GM18520 (cell line): Measurements from ENCODE around the gene C11orf21.
"Not testable (repeated sequence)": the region's sequence is repeated elsewhere in the genome, so short reads cannot be mapped to it uniquely, and the experiment has no call there.

ENCODE experiments used
- ATAC-seq: cut with Tn5 transposase; IDR thresholded peaks from one replicate; pipeline ENCODE4 v1.9.1; 2021; ENCODE audit not compliant: unreplicated experiment

Gene C11orf21

DNA sequence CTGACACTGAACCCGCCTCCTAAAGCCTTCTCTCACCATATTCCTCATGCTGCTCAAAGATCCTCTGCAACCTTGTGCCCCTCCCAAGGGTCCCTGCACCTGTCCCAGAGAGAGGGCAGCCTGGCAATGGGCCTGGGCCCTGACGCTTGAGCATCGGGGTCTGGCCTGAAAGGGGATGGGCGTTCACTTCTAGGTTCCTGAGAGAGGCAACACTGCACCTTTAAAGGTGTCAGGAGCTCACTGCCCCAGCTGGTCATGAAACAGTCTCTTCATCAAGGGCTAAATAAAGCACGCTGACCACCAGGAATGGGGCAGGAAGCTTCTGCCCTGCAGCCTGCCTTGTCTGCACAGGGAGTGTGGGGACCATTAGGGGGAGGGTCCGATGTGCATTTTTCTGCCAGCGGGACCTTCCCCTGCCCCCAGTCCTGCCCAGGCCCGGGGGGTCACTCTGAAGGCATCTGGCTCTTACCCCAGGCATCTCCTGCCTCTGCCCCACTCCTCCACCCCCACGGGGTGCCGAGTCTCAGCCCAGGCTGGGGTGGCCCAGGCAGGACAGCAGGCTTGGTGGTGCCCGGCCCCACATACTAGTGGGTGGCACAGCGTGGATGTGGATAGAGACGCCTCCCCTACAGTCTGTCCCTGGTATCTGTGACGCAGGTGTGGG lies 3.5 kb downstream of the C11orf21 start:
- ATAC-seq: no peak

DNA sequence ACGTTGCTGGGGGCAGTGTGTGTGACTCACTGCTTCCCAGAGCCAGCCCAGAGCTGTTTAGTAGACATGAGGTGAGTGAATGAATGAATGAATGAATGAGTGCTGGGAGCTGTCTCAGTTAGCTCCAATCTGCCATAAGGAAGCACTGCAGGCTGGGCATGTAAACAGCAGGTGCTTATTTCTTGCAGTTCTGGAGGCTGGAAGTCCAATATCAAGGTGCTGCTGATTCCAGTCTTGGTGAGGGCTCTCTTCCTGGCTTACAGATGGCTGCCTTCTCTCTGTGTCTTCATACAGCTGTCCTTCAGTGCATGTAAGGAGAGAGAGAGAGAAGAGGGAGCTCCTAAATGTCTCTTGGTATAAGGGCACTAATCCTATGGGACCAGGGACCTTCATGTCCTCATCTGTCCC lies 4.1 kb downstream of the C11orf21 start:
- no peak for ATAC-seq

DNA sequence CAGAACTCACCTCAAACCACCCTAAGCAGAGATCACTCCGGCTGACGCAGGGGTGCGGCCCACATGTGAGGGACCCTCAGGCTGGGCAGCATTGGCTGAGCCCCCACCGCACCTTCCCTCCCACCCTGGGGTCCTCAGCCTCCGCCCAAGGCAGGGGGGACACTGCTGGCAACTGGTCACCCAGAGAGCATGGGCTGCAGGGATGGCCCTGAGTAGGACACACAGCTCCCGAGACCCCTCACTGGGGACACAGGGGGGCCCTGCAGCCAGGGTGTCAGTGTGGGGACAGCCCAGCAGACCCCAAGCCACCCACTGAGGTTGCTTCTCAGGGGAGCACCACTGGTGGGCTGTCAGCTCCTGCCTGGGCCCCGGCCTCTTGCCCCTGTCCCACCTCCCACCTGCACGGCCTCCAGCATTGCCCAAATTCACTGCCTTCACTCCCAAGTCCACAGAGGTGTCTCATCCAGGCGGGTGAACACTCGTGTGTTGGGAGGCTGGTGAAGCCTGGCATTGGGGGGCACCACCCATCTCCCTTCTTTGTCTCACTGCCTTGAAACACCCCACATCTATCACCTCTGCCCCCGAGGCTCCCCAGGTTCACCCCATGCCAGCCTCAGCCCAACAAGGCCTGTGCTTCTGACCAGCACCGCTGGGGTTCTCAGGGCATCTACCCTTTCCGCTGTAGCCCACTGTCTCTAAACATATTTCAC lies 4.7 kb downstream of the C11orf21 start:
- ATAC-seq: no peak

DNA sequence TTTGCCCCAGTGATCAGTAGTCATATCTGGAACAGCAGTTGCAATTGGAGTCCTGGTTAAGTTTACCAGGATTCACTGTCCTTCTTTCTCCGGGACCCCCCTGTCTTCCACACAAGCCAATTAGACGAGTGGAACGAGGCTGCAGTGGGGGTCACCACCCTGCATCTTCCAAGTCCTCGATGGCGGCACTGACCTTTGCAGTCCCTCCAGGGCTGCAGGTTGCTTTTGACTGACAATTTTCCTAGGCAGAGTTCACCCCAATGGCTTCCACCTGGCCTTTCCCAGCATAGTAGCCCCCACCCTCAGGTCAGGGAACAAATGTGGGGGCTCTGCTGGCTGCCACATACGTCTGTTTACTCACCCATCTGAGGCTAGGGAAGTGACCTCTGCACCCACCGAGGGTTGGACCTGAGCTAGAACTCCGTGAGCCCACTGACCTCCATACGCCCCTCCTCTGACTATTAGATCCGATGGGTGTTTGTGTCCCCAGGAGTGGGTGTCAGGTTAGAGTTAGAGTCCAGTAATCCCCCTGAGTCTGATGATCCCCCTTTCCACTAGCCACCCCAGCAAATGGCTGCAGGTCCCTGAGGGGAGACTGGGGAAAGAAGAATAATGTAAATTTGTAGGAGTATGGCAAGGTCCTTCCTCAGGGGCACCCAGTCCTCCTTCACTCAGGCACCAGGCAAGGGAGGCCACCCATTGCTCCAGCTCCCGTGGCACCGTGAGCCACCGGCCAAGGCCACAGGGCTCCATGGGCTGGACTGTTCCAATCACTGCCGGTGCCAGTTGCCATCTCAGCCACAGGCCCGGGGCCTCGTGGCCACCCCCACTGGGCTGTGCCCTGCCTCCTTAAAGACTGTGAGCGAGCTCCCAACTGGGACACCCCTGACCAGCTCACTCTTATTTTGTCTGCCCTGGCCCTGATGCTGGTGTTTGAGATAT lies 5.5 kb downstream of the C11orf21 start:
- no peak for ATAC-seq

DNA sequence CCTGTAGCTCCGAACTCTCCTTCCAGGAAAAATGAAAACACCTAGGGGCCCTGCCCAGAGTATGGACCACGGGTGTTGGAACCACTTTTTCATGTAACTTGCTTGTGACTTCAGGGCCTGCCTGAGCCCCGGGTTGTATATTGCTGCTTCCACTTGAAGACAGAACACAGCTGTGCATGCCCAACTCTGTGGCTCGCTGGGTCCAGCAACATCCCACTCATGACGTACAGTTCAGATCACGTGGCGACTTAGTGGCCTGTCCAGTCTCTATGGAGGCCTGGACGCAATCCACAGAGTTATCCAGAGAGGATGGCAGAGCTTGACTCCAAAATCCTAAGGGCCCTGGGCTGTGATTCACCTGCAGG lies 6.8 kb downstream of the C11orf21 start:
- no peak for ATAC-seq

DNA sequence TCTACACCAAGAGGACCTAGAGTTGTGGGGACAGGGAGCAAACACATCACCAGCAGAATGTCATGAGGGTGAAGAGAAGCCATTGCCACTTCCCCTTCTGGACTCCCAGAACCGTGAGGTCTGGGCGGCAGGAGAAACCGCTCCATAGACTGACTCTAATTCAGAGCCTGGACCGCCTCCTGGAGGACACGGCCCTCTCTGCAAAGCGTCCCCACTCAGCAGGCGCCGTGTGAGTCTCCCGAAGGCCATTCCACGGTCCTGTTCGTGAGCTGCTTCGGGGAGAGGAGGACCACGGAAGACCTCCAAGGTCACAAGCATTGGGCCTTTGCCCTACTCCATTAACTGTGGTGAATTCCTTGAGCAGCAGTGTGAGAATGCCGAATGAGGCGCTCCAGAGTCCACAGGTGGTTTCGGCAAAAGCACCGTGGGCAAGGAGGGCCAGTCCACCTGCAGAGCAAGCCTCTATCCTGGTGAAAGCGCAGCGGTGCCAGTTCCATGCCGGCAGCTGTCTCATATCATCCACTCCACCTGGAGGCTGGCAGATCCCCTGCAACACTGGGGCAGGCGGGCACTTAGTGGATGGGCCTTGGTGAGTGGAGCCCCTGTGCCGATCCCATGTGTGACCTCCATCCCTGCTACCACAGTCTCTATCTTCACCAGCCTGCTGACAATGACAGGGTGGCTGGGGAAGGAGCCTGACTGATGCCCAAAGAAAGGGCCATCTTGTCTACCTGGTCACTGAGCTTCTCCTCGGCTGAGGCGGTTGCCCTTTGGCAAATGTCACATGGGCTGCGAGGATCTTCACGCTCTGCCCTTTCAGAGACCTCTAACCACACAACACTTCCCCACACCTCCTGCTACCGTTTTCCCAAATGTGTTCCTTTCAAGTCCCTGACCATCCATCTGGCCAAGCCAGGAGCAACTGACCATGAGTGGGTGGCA lies 7.5 kb downstream of the C11orf21 start:
- ATAC-seq: no peak

DNA sequence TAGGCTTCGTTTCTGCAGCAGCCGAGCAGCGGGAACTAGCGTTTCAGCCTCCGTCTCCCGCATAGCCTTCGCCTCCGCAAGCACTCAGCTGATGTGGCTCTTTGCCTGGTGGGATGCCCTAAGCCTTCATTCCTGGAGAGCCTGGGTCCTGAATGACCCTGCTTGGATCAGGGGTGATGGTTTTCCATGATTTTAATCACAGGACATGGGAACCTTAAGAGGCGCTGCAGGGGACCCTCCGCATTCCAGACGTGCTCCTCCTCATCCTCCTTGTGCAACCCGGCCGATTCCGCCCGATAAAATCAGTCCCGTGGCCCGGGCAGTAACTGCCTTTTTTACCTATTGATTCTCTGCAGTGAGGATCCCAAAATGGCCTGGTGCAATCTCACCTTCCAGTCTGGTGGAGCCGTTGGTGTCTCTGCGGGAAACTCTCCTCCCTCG lies 8.2 kb downstream of the C11orf21 start:
- ATAC-seq: no peak

DNA sequence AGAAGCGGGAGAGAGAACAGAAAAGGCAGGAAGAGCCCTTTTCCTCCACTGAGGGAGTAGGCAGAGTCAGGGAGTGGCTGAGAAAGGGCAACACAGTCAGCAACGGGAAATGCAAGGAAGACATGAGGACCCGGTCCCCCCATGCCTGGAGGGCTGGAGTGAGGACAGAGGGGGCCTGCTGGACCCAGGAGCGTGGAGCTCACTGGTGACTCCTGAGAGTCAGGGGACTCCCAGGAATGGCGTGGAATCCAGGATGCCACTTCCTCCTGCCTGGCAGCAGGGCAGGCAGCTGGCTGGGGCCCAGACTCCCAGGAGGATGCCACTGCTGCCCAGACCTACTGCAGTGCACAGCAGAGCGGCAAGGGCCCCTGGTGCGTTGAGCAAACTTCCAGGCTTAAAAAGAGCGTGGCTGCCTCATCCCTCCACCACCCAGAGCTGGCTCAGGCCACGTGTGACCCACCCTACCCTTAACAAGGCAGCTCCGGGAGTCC lies 11.3 kb downstream of the C11orf21 start:
- no peak for ATAC-seq

DNA sequence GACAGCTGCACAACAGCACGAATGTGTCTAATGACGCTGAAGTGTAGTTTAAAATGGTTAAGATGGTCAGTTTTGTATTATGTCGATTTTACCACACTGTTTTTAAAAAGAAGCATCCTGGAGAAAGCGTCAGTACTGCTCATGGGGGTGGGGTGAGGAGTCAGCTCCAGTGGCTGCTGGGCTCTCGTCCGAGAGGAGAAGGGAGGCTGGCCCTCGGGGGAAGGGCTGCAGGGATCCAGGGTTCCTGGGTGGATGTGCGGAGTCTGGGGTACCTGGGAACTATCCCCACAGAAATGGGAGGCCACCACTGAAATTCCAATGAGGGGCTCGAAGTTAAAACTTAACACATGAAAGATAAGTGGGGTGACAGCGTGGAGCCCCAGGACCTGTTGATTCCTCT lies 11.9 kb downstream of the C11orf21 start:
- ATAC-seq: no peak

DNA sequence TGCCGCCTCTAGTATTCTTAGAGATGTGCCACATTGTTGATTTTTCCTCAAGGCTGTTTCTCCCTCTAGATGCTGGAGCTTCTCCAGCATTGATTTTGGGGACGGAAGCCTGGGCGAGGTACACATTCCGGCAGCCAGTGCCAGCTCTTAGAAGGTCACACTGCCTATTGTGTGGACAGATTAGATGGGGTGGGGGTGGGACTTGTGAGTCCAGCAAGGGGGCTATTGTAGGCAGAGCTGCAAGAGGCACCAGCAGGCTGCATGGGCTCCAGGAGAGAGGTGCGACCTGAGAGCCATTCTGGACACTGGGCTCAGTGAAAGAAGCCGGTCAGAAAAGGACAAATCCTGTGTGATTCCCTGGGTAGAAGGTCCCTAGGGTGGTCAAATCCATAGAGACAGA lies 12.4 kb downstream of the C11orf21 start:
- ATAC-seq: no peak

DNA sequence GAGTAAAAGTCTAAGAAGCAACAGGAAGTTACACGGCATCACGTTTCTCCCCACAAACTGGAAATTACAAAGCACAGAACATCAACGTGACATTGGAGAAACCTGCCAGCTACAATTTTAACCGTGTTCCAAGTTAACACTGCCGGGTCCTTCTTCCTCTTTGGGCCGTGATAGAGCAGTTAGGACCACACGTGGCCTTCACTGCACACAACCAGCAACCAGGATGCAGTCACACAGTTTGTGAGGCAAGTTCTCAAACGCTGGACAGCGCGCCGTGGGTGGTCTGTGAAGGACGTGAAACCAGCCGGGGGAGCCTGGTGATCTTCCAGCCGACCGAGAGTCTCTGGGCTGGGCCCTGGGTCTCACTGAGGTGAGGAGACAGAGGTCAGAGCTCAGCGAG lies 14.6 kb downstream of the C11orf21 start:
- ATAC-seq: no peak

DNA sequence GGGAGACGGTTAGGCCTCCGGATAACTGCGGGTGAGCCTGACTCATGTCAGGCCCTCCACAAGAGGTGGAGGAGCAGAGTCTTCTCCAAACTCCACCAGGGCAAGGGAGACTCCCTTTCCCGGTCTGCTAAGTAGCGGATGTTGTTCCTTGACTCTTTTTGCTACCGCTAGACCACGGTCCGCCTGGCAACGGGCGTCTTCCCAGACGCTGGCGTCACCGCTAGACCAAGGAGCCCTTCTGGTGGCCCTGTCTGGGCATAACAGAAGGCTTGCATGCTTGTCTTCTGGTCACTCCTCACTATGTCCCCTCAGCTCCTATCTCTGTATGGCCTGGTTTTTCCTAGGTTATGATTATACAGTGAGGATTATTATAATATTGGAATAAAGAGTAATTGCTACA lies 15.4 kb downstream of the C11orf21 start:
- not testable (repeated sequence) for ATAC-seq

DNA sequence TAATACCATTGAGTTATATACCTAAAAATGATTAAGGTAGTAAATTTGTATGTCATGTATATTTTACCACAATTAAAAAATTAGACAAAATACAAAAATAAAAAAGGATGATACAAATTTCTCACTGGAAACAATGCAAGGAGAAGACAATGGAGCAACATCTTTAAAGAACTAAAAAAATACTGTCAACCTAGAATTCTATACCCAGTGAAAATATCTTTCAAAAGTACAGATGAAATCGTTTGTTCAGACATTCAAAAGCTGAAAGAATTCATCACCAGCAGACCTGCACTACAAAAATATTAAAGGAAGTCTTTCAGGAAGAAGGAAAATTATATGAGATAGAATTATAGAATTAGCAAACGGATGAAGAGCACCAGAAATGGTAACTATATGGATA lies 21.5 kb downstream of the C11orf21 start:
- no peak for ATAC-seq

DNA sequence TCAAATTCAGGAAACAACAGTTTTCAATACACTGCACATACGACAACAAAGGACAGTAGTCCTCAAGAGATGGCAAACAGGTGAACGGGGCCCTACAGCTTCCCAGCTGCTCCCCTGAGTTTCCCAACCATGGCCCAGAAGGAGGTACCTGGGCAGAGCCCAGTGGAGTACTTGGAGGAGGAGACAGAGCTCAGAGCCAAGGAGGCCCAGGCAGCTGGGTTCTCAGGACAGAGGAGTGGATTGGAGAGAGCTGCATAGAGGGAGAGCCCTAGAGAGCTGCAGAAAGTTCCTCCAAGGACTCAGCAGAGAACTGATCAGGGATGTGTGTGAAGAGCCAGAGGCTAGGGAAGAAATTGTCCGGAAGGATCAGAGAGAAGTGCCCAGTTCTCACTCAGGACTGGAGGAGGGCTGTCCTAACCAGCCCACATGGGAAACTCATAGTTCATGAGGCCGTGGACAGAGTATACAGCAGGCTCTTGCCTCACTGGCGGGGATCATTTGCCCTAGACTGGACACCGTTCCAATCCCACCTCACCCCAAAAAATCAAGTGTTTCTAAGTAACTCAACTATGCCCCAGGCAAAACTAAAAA lies 23.7 kb downstream of the C11orf21 start:
- no peak for ATAC-seq

DNA sequence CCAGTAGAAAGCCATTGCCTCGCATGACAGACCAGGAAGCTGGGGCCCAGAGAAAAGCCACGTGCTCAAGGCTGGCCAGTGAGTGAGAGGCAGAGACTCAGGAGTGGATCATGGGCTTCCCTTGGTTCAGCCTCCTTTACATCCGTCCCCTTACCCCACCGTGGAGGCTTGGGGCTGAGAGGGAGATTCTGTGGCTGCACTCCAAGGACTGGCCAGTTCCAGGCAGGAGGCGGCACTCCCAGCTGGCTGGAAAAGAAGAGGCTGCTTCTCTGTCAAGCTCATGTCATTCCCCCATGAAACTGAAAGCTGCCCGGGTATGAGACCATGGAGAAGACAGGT lies 24.7 kb downstream of the C11orf21 start:
- ATAC-seq: no peak

DNA sequence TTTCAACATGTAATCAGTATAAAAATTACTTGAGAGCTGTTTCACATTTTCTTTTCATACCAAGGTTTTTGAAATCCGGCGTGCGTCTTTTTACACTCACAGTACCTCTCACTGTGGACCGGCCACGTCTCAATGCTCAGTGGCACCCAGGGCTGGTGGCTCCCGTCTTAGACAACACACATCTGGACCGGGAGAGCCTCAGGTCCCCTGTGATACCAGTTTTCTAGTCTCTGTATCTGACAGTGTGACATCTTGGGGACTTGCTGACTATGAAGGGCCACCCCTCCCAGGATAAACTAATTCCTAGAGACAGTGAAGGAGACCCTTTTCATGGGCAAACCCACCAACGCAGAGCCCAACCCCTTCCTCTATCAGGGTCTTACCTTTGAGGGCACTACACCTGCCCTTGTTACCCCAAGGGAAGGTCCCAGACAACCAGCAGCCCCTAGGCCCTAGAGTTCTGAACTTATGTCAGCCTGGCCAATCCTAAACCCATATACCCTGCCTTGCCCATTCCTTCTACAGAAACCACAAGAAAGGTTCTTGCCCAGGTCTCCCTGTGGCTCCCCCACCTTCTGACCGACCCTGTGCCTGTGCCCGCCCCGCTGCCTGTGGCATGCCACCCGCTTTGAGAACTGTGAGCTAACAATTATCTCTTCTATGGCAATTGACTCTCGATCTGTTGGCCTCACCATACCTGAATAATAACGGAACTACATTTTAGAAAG lies 25.3 kb downstream of the C11orf21 start:
- ATAC-seq: no peak

DNA sequence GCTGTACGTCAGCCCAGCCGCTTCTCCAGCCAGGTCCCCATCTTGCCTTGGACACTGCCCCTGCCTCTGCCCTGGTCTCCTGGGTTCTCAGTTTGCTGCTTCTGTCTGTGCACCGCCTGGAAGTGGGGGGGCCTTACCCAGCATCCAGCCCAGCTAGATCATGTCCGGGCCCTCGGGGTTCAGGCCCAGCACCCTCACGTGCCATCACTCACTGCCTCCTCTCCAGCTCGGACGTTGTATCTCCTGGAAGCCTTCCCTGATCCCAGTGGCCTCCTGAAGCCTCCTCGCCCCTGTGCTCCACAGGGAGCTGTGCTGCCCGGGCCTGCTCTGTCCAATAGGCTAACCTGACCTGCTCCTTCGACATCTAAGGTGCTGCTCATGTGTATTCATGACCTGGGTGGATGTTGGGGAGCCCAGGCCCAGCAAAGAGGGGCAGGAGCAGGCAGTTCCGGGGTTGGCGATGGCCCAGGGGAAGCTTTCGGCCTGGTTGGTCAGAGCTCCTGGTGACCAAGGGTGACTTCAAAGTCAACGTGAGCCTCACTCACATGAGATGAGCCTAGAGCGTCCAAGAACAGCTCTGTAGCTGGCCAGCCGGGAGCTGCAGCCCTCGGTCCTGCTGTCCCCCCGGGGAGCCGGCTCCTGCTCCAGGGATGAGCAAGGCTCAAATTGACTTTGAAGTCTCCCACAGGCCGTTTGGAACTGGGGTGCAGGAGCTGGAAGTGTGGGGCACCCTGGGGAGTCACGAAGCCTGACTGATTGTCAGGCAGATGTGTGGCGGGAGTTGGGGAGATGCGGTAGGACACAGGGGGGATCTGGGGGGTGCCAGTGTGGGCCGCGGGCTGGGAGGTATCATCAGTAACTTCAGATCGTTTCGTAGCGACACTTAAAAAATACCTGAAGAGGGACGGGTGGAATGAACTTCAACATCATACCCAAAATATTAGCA lies 26.1 kb downstream of the C11orf21 start:
- no peak for ATAC-seq

DNA sequence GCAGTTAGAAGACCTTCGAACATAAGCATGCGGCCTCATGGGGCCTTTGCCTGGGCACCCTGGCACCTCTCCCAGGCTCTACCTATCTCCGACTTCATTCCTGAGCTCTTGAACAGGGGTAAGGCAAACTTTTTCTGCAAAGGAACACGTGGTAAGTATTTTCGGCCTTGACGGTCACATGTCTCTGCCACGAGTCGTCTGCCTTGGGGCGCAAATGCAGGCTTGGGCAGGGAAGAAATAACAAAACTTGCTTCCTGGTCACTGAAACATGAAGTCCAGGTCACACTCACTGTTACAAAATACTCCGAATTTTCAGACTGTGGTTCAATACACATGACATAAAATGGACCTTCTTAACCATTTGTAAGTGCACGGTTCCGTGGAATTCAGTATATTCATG lies 27.9 kb downstream of the C11orf21 start:
- ATAC-seq: no peak
